LNCAP (cell line): ENCODE results near the gene ESRRG.

Experiments used
- TF ChIP-seq, protein P1 (sequence below): fragments of 450-650 bp; IDR thresholded peaks from 2 replicates; pipeline ENCODE4 v1.5.1; 2017; ENCODE audit warnings: mild to moderate bottlenecking

The ESRRG gene

DNA sequence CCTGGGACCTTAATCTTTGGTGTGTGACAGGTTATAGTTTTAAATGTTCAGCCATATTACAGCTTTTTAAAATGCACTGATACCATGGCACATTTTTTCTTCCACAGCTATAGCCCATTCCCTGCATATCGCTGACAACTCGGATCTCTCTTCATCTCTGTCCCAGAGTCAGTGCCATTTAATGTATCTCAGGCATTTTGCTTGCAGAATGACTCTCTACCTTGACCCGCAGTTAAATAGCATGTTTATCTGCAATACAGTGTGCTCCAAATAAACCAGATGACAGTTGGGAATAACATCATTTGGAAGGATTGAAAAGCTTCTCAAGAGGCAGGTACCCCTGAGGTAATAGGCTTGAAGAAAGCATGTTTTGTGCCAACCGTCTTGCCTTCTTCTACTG lies 200.2 kb downstream of the ESRRG start:
- TF ChIP-seq, protein P1, sequence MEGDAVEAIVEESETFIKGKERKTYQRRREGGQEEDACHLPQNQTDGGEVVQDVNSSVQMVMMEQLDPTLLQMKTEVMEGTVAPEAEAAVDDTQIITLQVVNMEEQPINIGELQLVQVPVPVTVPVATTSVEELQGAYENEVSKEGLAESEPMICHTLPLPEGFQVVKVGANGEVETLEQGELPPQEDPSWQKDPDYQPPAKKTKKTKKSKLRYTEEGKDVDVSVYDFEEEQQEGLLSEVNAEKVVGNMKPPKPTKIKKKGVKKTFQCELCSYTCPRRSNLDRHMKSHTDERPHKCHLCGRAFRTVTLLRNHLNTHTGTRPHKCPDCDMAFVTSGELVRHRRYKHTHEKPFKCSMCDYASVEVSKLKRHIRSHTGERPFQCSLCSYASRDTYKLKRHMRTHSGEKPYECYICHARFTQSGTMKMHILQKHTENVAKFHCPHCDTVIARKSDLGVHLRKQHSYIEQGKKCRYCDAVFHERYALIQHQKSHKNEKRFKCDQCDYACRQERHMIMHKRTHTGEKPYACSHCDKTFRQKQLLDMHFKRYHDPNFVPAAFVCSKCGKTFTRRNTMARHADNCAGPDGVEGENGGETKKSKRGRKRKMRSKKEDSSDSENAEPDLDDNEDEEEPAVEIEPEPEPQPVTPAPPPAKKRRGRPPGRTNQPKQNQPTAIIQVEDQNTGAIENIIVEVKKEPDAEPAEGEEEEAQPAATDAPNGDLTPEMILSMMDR = no peak

DNA sequence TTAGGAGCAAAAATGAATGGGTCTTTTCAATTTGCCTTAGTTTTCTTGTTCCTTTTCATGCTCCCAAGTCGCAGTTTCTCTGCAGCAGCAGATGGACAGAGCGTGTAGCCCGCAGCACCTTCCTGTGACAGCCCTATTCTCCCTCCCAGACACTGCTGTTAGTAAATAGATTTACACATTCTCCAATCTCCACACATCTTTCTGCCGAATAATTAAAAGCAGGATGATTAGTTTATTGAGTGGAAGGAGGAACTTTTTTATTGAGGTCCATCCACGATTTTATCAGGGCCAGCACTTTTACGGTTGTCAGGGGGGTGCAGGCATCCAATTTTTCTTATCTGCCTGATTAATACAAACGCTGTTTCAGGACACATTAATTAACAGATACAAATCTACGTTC lies 201.8 kb downstream of the ESRRG start:
- TF ChIP-seq, protein P1 = no peak

DNA sequence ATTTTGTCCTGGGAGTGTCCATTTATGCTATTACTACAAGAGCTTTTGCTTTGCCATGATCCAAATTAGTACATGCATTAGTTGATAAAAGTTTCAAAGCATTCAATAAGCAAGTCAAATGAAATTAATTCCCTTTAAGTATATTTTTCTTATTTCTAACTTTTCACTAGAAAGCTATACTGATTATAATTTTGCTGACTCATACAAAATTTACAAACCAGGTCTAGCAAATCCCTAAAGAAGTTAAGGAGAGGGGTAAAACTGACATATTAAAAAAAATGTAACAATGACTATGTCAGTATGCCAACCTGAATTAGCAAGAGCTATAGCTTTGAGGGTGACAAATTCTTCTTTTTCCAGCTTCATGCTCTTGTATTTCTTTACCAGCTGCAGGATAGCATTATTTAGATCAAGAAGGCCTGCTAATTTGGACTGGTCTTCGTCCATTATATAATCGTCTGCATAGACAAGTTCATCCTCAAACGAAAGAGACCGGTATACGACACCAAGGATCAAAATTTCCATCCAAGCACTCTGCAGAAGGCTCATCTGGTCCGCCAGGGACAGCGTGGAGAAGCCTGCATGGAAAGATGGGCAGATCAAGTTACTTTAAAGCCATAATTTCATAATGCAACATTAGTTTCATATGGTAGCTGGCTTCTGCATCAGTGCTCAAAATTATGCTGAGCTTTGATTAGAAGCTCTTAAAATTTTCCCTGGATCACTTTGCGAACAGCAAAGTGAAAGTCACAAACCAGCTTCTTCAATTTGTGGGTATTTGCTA lies 204.2 kb downstream of the ESRRG start:
- TF ChIP-seq, protein P1 = no peak

DNA sequence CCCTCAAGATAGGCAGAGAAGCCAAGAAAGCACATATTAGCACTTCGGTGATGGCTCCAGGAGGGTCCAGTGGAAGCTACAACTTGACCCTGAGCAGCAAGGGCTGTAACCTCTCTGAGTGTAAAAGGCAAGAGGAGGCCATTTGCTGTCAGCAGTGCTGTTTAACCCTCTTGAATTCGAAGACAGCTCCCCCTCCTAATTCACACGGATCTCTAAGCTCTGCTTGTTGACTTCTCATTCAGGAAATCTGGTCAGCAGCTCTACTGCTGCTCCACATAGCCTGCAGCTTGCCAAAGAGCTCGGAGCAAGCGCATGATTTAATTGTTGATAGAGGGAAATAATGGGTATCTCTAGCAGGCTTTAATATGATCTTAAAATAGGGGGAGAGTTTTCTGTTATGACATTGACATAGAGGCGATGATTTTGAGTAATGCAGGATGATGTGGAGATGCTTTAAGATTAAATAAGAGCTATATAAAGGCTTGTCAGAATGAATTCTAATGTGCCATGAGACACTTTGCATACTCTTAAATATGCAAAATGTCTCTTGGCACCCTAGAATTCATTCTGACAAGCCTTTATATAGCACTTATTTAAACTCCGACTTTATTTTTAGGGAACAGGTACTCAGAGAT lies 220.6 kb downstream of the ESRRG start:
- TF ChIP-seq, protein P1 = no peak

DNA sequence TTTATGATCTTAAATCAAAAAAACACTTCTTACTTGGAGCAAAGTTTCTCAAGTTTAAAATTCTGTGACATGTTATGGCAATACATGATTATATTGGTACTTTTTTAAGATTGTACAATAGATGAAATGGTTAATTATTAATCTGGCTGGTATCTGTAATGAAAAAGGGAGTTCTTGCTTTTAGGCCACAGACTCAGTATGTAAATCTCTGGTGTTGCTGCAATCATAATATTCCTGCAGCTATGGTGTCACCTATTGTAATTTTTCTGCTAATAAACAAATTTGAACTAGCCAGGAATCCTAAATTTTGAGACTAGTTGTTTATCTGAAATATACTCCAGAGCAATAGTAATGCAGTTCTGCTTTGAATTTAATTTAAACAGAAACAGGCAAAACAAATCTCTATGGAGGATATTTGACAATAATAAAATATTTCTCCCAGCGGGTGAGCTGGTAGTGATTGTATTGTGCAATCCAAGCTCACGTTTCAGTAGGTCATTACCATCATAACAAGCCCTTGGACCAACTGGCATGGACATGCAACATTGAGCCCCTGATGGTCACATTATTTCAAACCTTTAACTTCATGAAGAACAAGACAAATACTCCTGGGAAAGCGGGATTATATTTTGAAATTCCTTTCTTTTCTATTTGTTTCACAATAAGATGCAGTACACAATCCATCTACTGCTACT lies 222.8 kb downstream of the ESRRG start:
- TF ChIP-seq, protein P1 = no peak

DNA sequence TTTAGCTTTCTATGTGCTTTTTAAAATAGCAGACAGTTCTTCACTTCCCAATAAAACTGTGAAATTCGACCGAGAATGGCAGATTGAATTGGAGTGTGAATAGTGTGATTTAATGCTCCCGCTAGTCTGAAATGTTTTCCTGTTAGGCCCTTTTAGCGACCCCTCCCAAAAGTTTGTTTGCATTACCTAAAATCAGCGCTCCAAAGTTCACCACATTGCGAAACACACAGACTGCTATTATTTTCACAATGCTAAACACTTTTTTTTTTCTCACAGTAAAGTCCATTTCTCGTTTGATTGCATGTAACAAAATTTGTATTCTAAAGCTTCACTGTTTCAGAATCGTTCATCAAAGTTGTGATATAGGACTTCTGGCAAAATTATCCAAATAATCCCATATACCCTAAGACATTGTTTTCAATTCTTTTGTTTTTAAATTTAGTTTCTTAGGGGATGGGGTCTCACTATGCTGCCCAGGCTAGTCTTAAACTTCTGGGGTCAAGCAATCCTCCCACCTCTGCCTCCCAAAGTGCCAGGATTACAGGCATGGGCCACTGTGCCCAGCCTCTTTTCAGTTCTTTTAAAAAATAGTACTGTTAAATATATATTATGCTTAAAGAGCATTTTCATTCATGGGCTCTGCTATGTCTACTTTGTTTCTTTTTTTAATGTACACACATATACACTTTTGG lies 223.5 kb downstream of the ESRRG start:
- TF ChIP-seq, protein P1 = no peak

DNA sequence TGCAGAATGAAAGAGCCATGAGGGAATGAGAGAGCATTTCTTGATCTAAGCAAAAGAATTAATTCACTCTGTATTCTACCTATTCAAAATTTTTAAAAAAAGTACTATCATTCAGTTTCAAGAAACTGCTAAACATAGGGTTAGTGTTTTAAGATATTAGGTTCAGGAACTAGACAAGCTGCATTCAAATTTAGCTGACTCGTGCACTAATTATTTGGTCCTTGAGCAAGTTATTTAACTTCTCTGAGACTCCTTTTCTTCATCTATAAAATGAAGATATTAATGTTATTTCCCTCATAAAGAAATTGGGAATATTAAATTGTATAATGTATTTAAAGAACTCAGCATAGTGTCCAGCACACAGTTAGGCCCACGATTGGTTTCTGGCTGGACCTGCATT lies 225.0 kb downstream of the ESRRG start:
- TF ChIP-seq, protein P1 = no peak
